ENCODE measurements around the gene RRBP1.
"Not testable (repeated sequence)": the region's sequence is repeated elsewhere in the genome, so short reads cannot be mapped to it uniquely, and the experiment has no call there.

Gene RRBP1

GRCh38 chr20:17662333-17663039, 19.6 kb downstream of the RRBP1 start:
- DNase-seq = no peak

GRCh38 chr20:17661121-17661744, 20.8 kb downstream of the RRBP1 start:
- no peak for DNase-seq

GRCh38 chr20:17660667-17661066, 21.4 kb downstream of the RRBP1 start:
- no peak for DNase-seq

- no peak for DNase-seq
Observed at GRCh38 chr20:17659801-17660200, 22.2 kb downstream of the RRBP1 start.

GRCh38 chr20:17659344-17659743, 22.7 kb downstream of the RRBP1 start:
- DNase-seq = not testable (repeated sequence)

- DNase-seq = no peak
Observed at GRCh38 chr20:17658648-17658993, 23.4 kb downstream of the RRBP1 start.

- no peak for DNase-seq
Observed at GRCh38 chr20:17657898-17658647, 24.0 kb downstream of the RRBP1 start.

- DNase-seq = no peak
Observed at GRCh38 chr20:17657079-17657825, 24.8 kb downstream of the RRBP1 start.

- DNase-seq = no peak
Observed at GRCh38 chr20:17655865-17656479, 26.1 kb downstream of the RRBP1 start.

- DNase-seq = no peak
Observed at GRCh38 chr20:17655286-17655651, 26.8 kb downstream of the RRBP1 start.

- no peak for DNase-seq
Observed at GRCh38 chr20:17654649-17655285, 27.3 kb downstream of the RRBP1 start.

GRCh38 chr20:17653835-17654648, 28.0 kb downstream of the RRBP1 start:
- DNase-seq = no peak

- DNase-seq = no peak
Observed at GRCh38 chr20:17652411-17652810, 29.6 kb downstream of the RRBP1 start.

- no peak for DNase-seq
Observed at GRCh38 chr20:17651760-17652388, 30.2 kb downstream of the RRBP1 start.

GRCh38 chr20:17651129-17651759, 30.8 kb downstream of the RRBP1 start:
- no peak for DNase-seq

- DNase-seq = no peak
Observed at GRCh38 chr20:17650301-17651128, 31.5 kb downstream of the RRBP1 start.

- no peak for DNase-seq
Observed at GRCh38 chr20:17648791-17649730, 33.0 kb downstream of the RRBP1 start.

GRCh38 chr20:17648315-17648646, 33.8 kb downstream of the RRBP1 start:
- no peak for DNase-seq

Measured in NCI-H1694 treated with DMSO at 0.1 percent for 48 hours (cell line).